AG04450 (cell line): ENCODE data around the gene CLIP1. TPM values are rescaled to one million over a fixed set of nuclear protein-coding genes. Genes with fewer than 3 reads are reported as not detected.

Experiments
- CTCF ChIA-PET: fragments of 300-600, 350-600 bp; formaldehyde crosslinking; extraction: SDS; loops from one replicate; lab custom pipeline; 2022; ENCODE audit warnings: antibody characterized with exemption, inconsistent platforms; lab: Charles Lee
- POLR2A ChIA-PET: fragments of 350-600 bp; formaldehyde crosslinking; extraction: SDS; loops from one replicate; lab custom pipeline; 2021; ENCODE audit warnings: antibody characterized with exemption, inconsistent platforms; lab: Yijun Ruan, JAX
- DNase-seq: peaks from one replicate; pipeline ENCODE4 v3.0.0-alpha.2; 2011; ENCODE audit warnings: low read depth, low spot score
- H3K27ac ChIP-seq: one replicate; pipeline ENCODE4 v1.5.1; 2012; ENCODE audit warnings: low read depth, low read length, control low read depth
- H3K27me3 ChIP-seq: one replicate; pipeline ENCODE4 v1.6.0; 2012; ENCODE audit warnings: low read length; ENCODE audit not compliant: control insufficient read depth, insufficient read depth
- H3K4me3 ChIP-seq: 2 replicates; pipeline ENCODE4 v1.5.1; 2011; ENCODE audit warnings: mild to moderate bottlenecking, low read depth, low read length, control low read depth
- H3K9me3 ChIP-seq: 2 replicates; pipeline ENCODE4 v1.5.1; 2012; ENCODE audit warnings: low read length; ENCODE audit not compliant: control insufficient read depth, insufficient read depth
- polyA plus RNA-seq: library from polyadenylated mRNA; depleted of rRNA; stranded (reverse); fragments of >200 nt; gene quantifications from 2 replicates; pipeline ENCODE4 v1.2.3, GENCODE V29; 2011
- TF ChIP-seq, protein P1 (sequence below): IDR thresholded peaks from 2 replicates; pipeline ENCODE4 v1.5.1; 2011; ENCODE audit warnings: low read depth, low read length, control low read depth, inconsistent platforms

CLIP1 gene
- polyA plus RNA-seq, 1 experiment, result 63.6 TPM

DNA sequence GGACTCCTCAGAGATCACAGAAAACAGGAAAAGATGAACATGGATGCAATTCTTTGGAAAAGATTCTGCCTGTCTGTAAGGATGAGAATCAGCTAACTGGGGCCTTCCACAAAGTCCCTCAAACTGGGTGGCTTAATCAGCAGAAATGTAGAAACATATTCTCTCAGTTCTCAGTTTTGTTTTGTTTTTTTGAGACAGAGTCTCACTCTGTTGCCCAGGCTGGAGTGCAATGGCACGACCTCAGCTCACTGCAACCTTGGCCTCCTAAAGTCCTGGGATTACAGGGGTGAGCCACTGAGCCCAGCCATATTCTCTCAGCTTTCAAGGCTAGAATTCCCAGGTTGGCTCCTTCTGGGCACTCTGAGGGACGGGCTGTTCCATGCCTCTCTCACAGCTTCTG is 38.2 kb upstream of the CLIP1 start:
- ChIA-PET CTCF (interaction anchor here (1.0 kb wide), 2 partner anchors 11 to 124 kb away, joined by 3 read pairs; no protein-coding TSS in a partner anchor), POLR2A (no interaction called here)
- TF ChIP-seq, protein P1, sequence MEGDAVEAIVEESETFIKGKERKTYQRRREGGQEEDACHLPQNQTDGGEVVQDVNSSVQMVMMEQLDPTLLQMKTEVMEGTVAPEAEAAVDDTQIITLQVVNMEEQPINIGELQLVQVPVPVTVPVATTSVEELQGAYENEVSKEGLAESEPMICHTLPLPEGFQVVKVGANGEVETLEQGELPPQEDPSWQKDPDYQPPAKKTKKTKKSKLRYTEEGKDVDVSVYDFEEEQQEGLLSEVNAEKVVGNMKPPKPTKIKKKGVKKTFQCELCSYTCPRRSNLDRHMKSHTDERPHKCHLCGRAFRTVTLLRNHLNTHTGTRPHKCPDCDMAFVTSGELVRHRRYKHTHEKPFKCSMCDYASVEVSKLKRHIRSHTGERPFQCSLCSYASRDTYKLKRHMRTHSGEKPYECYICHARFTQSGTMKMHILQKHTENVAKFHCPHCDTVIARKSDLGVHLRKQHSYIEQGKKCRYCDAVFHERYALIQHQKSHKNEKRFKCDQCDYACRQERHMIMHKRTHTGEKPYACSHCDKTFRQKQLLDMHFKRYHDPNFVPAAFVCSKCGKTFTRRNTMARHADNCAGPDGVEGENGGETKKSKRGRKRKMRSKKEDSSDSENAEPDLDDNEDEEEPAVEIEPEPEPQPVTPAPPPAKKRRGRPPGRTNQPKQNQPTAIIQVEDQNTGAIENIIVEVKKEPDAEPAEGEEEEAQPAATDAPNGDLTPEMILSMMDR, result no peak
- no peaks in the 10 kb centered on the region for H3K27me3 ChIP-seq
- no peak overlapping the region for H3K4me3 ChIP-seq
- no peak for DNase-seq
- H3K9me3 ChIP-seq, result no peaks in the 10 kb centered on the region
- H3K27ac ChIP-seq, result no peak overlapping the region

DNA sequence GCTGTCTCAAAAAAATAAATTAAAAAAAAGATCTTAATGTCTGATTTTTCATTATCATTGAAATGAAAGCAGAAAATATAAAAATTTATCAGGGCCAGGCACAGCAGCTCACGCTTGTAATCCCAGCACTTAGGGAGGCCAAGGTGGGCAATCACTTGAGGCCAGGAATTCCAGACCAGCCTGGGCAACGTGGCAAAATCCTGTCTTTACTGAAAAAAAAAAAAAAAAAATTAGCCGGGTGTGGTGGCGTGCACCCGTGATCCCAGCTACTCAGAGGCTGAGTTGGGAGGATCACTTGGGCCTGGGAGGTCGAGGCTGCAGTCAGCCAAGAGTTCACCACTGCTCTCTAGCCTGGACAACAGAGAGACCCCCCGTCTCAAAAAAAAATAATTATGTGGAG is 37.6 kb upstream of the CLIP1 start:
- H3K27ac ChIP-seq, result no peak overlapping the region
- POLR2A ChIA-PET, result no interaction called here
- H3K9me3 ChIP-seq, result no peaks in the 10 kb centered on the region
- no peaks in the 10 kb centered on the region for H3K27me3 ChIP-seq
- H3K4me3 ChIP-seq, result no peak overlapping the region
- TF ChIP-seq, protein P1, result no peak
- DNase-seq, result no peak
- CTCF ChIA-PET, result interaction anchor here (1.0 kb wide), 1 partner anchor 11 kb away, joined by 3 read pairs; no protein-coding TSS in a partner anchor

DNA sequence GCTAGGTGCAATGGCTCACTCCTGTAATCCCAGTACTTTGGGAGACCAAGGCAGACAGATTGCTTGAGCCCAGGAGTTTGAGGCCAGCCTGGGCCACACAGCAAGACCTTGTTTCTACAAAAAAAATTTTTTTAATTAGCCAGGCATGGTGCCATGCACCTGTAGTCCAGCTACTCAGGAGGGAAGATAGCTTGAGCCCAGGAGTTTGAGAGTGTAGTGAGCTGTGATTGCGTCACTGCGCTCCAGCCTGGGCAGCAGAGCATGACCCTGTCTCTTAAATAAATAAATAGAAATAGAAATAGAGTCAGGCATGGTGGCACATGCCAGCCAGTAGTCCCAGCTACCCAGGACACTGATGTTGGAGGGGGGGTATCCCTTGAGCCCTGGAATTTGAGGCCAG is 36.7 kb upstream of the CLIP1 start:
- ChIA-PET POLR2A (no interaction called here), CTCF (no interaction called here)
- TF ChIP-seq, protein P1, result no peak
- DNase-seq, result no peak
- Histone ChIP-seq H3K27ac (no peak overlapping the region), H3K27me3 (no peaks in the 10 kb centered on the region), H3K9me3 (no peaks in the 10 kb centered on the region), H3K4me3 (no peak overlapping the region)

DNA sequence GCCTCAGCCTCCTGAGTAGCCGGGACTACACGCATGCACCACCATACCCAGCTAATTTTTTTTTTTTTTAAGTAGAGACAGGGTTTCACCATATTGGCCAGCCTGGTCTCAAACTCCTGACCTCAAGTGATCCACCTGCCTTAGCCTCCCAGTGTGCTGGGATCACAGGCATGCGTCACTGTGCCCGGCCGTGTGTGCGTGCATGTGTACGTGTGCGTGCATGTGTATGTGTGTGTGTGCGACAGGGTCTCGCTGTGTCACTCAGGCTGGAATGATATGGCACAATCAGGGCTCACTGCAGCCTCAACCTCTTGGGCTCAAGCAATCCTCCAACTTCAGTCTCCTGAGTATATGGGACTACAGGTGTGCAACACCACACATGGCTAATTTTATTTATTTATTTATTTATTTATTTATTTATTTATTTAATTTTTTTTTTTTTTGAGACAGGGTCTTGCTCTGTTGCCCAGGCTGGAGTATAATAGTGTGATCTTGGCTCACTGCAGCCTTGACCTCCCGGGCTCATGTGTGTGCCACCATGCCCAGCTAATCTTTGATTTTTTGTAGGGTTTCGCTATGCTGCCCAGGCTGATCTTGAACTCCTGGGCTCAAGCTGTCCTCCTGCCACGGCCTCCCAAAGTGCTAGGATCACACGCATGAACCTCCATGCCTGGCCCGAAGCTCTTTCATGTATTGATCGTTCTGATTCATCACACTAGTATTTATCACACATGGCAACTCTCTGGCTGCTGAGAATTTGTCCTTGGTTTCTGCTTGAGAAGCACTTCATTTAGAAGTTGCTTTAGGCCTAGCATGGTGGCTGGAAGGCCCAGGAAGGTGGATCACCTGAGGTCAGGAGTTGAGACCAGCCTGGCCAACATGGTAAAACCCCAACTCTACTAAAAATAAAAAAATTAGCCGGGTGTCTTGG is 35.9 kb upstream of the CLIP1 start:
- H3K9me3 ChIP-seq, result no peaks in the 10 kb centered on the region
- no peaks in the 10 kb centered on the region for H3K27me3 ChIP-seq
- ChIA-PET POLR2A (interaction anchor here (0.6 kb wide), 1 partner anchor 8 kb away, joined by 4 read pairs; no protein-coding TSS in a partner anchor), CTCF (interaction anchor here (1.5 kb wide), 1 partner anchor 13 kb away, joined by 3 read pairs; no protein-coding TSS in a partner anchor)
- TF ChIP-seq, protein P1, result no peak
- no peak overlapping the region for H3K4me3 ChIP-seq
- H3K27ac ChIP-seq, result no peak overlapping the region
- no peak for DNase-seq

DNA sequence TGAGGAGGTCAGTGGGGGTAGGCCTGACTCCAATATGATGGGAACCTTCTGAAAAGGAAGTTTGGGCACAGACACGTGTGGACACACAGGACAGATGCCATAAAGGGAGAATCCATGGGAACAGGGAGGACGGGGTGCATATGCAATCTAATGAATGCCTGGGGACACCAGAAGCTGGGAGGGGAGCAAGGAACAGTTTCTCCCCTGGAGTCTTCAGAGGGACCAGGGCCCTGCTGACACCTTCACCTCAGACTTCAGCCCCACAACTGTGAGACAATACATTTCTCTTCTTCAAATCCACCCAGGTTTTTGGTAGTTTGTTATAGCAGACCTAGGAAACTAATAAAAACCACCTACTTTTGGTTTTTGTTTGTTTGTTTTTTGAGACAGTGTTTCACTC is 35.2 kb upstream of the CLIP1 start:
- POLR2A ChIA-PET, result interaction anchor here (0.6 kb wide), 1 partner anchor 7 kb away, joined by 4 read pairs; no protein-coding TSS in a partner anchor
- H3K9me3 ChIP-seq, result no peaks in the 10 kb centered on the region
- no peak overlapping the region for H3K4me3 ChIP-seq
- TF ChIP-seq, protein P1, result no peak
- H3K27me3 ChIP-seq, result no peaks in the 10 kb centered on the region
- H3K27ac ChIP-seq, result no peak overlapping the region
- no peak for DNase-seq
- CTCF ChIA-PET, result interaction anchor here (1.5 kb wide), 1 partner anchor 14 kb away, joined by 3 read pairs; no protein-coding TSS in a partner anchor
